PC-9 (cell line): ENCODE results near the gene DUSP11. TPM values are rescaled to one million over a fixed set of nuclear protein-coding genes. Genes with fewer than 3 reads are reported as not detected.
A peak's percentile ranks its signal among the peaks of the same experiment; 100 is the strongest.

ENCODE experiments used
- BruUV-seq: library from RNA; stranded (reverse); fragments of 400-500 nt; replicated peaks from 2 replicates; lab custom pipeline; 2021; lab: Mats Ljungman, UMichigan
- CTCF ChIA-PET: fragments of 300-600 bp; sonication (Branson Sonifier 250); formaldehyde crosslinking; loops from one replicate; lab custom pipeline; 2022; ENCODE audit warnings: antibody characterized with exemption; lab: Charles Lee
- POLR2A ChIA-PET: fragments of 300-600 bp; sonication (Branson Sonifier 250); formaldehyde crosslinking; loops from one replicate; lab custom pipeline; 2022; ENCODE audit warnings: antibody characterized with exemption; ENCODE audit not compliant: unreplicated experiment; lab: Charles Lee
- DNase-seq, 2 experiments: peaks; one replicate each; pipeline versions ENCODE4 v3.0.0 to v3.0.0-alpha.2; 2015 to 2022; ENCODE audit warnings: mixed read lengths in 1 of 2
- H2AFZ ChIP-seq: fragments of 200-600 bp; sonication (generic); 2 replicates; pipeline ENCODE4 v1.8.1; 2017; ENCODE audit warnings: antibody characterized with exemption
- H3F3A ChIP-seq: fragments of 200-600 bp; sonication (generic); 2 replicates; pipeline ENCODE4 v1.8.1; 2017; ENCODE audit warnings: antibody characterized with exemption, mild to moderate bottlenecking, low read depth; ENCODE audit not compliant: insufficient read depth
- H3K27ac ChIP-seq: fragments of 200-600 bp; sonication (generic); 2 replicates; pipeline ENCODE4 v1.6.1; 2016; ENCODE audit warnings: mixed run types
- H3K27me3 ChIP-seq: fragments of 200-600 bp; sonication (generic); 2 replicates; pipeline ENCODE4 v1.6.1; 2016; ENCODE audit warnings: low read depth, mixed run types; ENCODE audit not compliant: insufficient read depth
- H3K36me3 ChIP-seq: fragments of 200-600 bp; sonication (generic); 2 replicates; pipeline ENCODE4 v1.6.1; 2016; ENCODE audit warnings: low read depth, mixed run types
- H3K4me1 ChIP-seq: fragments of 200-600 bp; sonication (generic); replicated peaks from 2 replicates; pipeline ENCODE4 v1.6.1; 2016; ENCODE audit warnings: mixed run types; ENCODE audit not compliant: insufficient read depth
- H3K4me2 ChIP-seq: fragments of 200-600 bp; sonication (generic); 2 replicates; pipeline ENCODE4 v1.6.1; 2017; ENCODE audit warnings: mixed run types
- H3K4me3 ChIP-seq: fragments of 200-600 bp; sonication (generic); 2 replicates; pipeline ENCODE4 v1.6.1; 2016; ENCODE audit warnings: mixed run types
- H3K79me2 ChIP-seq: fragments of 200-600 bp; sonication (generic); 2 replicates; pipeline ENCODE4 v1.6.1; 2017; ENCODE audit warnings: low read depth, mixed run types
- H3K9me2 ChIP-seq: fragments of 200-600 bp; sonication (generic); 2 replicates; pipeline ENCODE4 v1.8.1; 2017; ENCODE audit warnings: mild to moderate bottlenecking; ENCODE audit not compliant: insufficient read depth
- H3K9me3 ChIP-seq: fragments of 200-600 bp; sonication (generic); 2 replicates; pipeline ENCODE4 v1.8.1; 2016; ENCODE audit warnings: low read depth; ENCODE audit not compliant: insufficient read depth
- H4K20me1 ChIP-seq: fragments of 200-600 bp; sonication (generic); 2 replicates; pipeline ENCODE4 v1.8.1; 2017; ENCODE audit not compliant: insufficient read depth
- CTCF ChIP-seq: fragments of 200-600 bp; sonication (generic); conservative IDR thresholded peaks from 2 replicates; pipeline ENCODE4 v1.6.1; 2017; ENCODE audit warnings: mixed run types, antibody characterized with exemption, mild to moderate bottlenecking, moderate library complexity
- EZH2 ChIP-seq: fragments of 200-600 bp; sonication (generic); IDR thresholded peaks from 2 replicates; pipeline ENCODE4 v1.8.0; 2017; ENCODE audit warnings: antibody characterized with exemption, low read depth
- intact Hi-C: fragments of 100-400 bp; cut with micrococcal nuclease; formaldehyde crosslinking; loops from one replicate; pipeline ENCODE4 v1.10.0; 2022; ENCODE audit not compliant: unreplicated experiment
- total RNA-seq: library from RNA; stranded (reverse); gene quantifications from 2 replicates; pipeline ENCODE4 v1.2.3, GENCODE V29; 2021

DUSP11 gene
- total RNA-seq, 1 experiment from 2014 or later = 24.1 TPM

- DNase-seq = peak in 1 of 2 experiments; percentile 27
- no TSS peak for BruUV-seq
- no peaks in the 10 kb centered on the region for H3F3A ChIP-seq
Observed at GRCh38 chr2:73776869-73777519, 2.9 kb downstream of the DUSP11 start.

GRCh38 chr2:73776381-73776780 lies 3.5 kb downstream of the DUSP11 start:
- Histone ChIP-seq H3K4me3 (no peak overlapping the region), H3K79me2 (peaks cover 24% of the 10 kb centered on the region), H2AFZ (no peak overlapping the region), H3K4me1 (peaks cover 12% of the 10 kb centered on the region), H3K27ac (no peak overlapping the region), H3K4me2 (no peak overlapping the region), H3K36me3 (peaks cover 39% of the 10 kb centered on the region), H3F3A (no peaks in the 10 kb centered on the region), H3K27me3 (no peaks in the 10 kb centered on the region), H3K9me2 (no peaks in the 10 kb centered on the region), H3K9me3 (no peaks in the 10 kb centered on the region), H4K20me1 (peaks cover 4% of the 10 kb centered on the region; the same call in 1 of the 2 replicates)
- BruUV-seq = no TSS peak
- DNase-seq = no peak
- no peak for TF ChIP-seq CTCF
- no peak for TF ChIP-seq EZH2
- POLR2A ChIA-PET = no interaction called here
- intact Hi-C loops = no loop called here
- CTCF ChIA-PET = interaction anchor here (0.6 kb wide), 1 partner anchor 36 kb away, joined by 22 read pairs; no protein-coding TSS in a partner anchor

More at GRCh38 chr2:73776869-73777519, 2.9 kb downstream of the DUSP11 start:
- H3K9me2 ChIP-seq = no peaks in the 10 kb centered on the region
- H3K36me3 ChIP-seq = peaks cover 39% of the 10 kb centered on the region
- no peak overlapping the region for H3K4me3 ChIP-seq
- ChIA-PET CTCF (no interaction called here), POLR2A (no interaction called here)
- peaks cover 12% of the 10 kb centered on the region for H3K4me1 ChIP-seq
- peaks cover 4% of the 10 kb centered on the region; the same call in 1 of the 2 replicates for H4K20me1 ChIP-seq
- no peak overlapping the region for H2AFZ ChIP-seq
- TF ChIP-seq CTCF (no peak), EZH2 (no peak)
- H3K79me2 ChIP-seq = peaks cover 24% of the 10 kb centered on the region
- no peak overlapping the region for H3K4me2 ChIP-seq
- no peak overlapping the region for H3K27ac ChIP-seq
- intact Hi-C loops = no loop called here
- H3K9me3 ChIP-seq = no peaks in the 10 kb centered on the region
- H3K27me3 ChIP-seq = no peaks in the 10 kb centered on the region

GRCh38 chr2:73772819-73773218 lies 7.1 kb downstream of the DUSP11 start:
- H3K79me2 ChIP-seq = 0 out of 2 replicates have a peak, but pooled peaks cover 5% of the 10 kb centered on the region
- BruUV-seq = no TSS peak
- H3K4me3 ChIP-seq = no peak overlapping the region
- no peak overlapping the region for H3K27ac ChIP-seq
- H3F3A ChIP-seq = no peaks in the 10 kb centered on the region
- no peaks in the 10 kb centered on the region for H3K27me3 ChIP-seq
- no peaks in the 10 kb centered on the region for H3K9me2 ChIP-seq
- H2AFZ ChIP-seq = no peak overlapping the region
- peaks cover 62% of the 10 kb centered on the region for H3K36me3 ChIP-seq
- TF ChIP-seq CTCF (no peak), EZH2 (no peak)
- H3K4me1 ChIP-seq = no peaks in the 10 kb centered on the region
- ChIA-PET POLR2A (interaction anchor here (0.6 kb wide), 1 partner anchor 428 kb away, joined by 17 read pairs; no protein-coding TSS in a partner anchor), CTCF (no interaction called here)
- H4K20me1 ChIP-seq = peaks cover 4% of the 10 kb centered on the region; the same call in 1 of the 2 replicates
- H3K9me3 ChIP-seq = no peaks in the 10 kb centered on the region
- H3K4me2 ChIP-seq = no peak overlapping the region
- intact Hi-C loops = no loop called here
- DNase-seq = no peak
